GM21515 (cell line): Measurements from ENCODE around the gene RBCK1.
A peak's percentile ranks its signal among the peaks of the same experiment; 100 is the strongest.
"Not testable (repeated sequence)": the region's sequence is repeated elsewhere in the genome, so short reads cannot be mapped to it uniquely, and the experiment has no call there.

ENCODE experiments used
- ATAC-seq: cut with Tn5 transposase; IDR thresholded peaks from one replicate; pipeline ENCODE4 v1.9.1; 2021; ENCODE audit not compliant: unreplicated experiment

Gene RBCK1

GRCh38 chr20:434661-435419 lies 26.7 kb downstream of the RBCK1 start:
- ATAC-seq: no peak

GRCh38 chr20:435558-435957 lies 27.5 kb downstream of the RBCK1 start:
- ATAC-seq: no peak

- ATAC-seq: no peak
These were observed 28.4 kb downstream of the RBCK1 start for GRCh38 chr20:436476-436875.

- ATAC-seq: no peak
These were observed 29.8 kb downstream of the RBCK1 start for GRCh38 chr20:437787-438486.

GRCh38 chr20:438571-439469 lies 30.7 kb downstream of the RBCK1 start:
- ATAC-seq: no peak

- ATAC-seq: no peak
These were observed 32.0 kb downstream of the RBCK1 start for GRCh38 chr20:440148-440547.

GRCh38 chr20:440636-441035 lies 32.5 kb downstream of the RBCK1 start:
- ATAC-seq: no peak

- no peak for ATAC-seq
These were observed 35.2 kb downstream of the RBCK1 start for GRCh38 chr20:443223-443775.

- no peak for ATAC-seq
These were observed 36.0 kb downstream of the RBCK1 start for GRCh38 chr20:444117-444516.

GRCh38 chr20:444862-445426 lies 36.8 kb downstream of the RBCK1 start:
- ATAC-seq: no peak

- no peak for ATAC-seq
These were observed 37.6 kb downstream of the RBCK1 start for GRCh38 chr20:445514-446336.

GRCh38 chr20:452021-452420 lies 43.9 kb downstream of the RBCK1 start:
- ATAC-seq: not testable (repeated sequence)

- ATAC-seq: no peak
These were observed 46.9 kb downstream of the RBCK1 start for GRCh38 chr20:454951-455350.

GRCh38 chr20:458776-459175 lies 50.7 kb downstream of the RBCK1 start:
- ATAC-seq: no peak

GRCh38 chr20:460180-460579 lies 52.1 kb downstream of the RBCK1 start:
- ATAC-seq: no peak

GRCh38 chr20:460707-461106 lies 52.6 kb downstream of the RBCK1 start:
- ATAC-seq: no peak

GRCh38 chr20:461254-462198 lies 53.4 kb downstream of the RBCK1 start:
- ATAC-seq: peak; percentile 37

GRCh38 chr20:462199-462991 lies 54.3 kb downstream of the RBCK1 start, which contains the start of gene TBC1D20:
TBC1D20 (minus strand) TSS chr20:462533; CDS start chr20:462405, 128 bp downstream.
- ATAC-seq: peak; percentile 85
